GM12878 (cell line): ENCODE data around the gene PTTG1. TPM values are rescaled to one million over a fixed set of nuclear protein-coding genes. Genes with fewer than 3 reads are reported as not detected.
A peak's percentile ranks its signal among the peaks of the same experiment; 100 is the strongest.

Source experiments
- ATAC-seq: fragments of 200-7000 bp; cut with Tn5 transposase; 3 replicates; pipeline ENCODE4 v1.9.1; 2020; ENCODE audit warnings: mild to moderate bottlenecking, moderate library complexity
- BruUV-seq: library from RNA; stranded (reverse); fragments of 400-500 nt; replicated peaks from 2 replicates; lab custom pipeline; 2021; lab: Mats Ljungman, UMichigan
- CTCF ChIA-PET: fragments of 300-600 bp; sonication (Branson Sonifier 250); formaldehyde crosslinking; extraction: SDS; loops from one replicate; lab custom pipeline; 2021; ENCODE audit warnings: inconsistent platforms; lab: Yijun Ruan, JAX
- POLR2A ChIA-PET: fragments of 350-600 bp; formaldehyde crosslinking; extraction: SDS; loops from one replicate; lab custom pipeline; 2021; ENCODE audit warnings: inconsistent platforms; lab: Charles Lee
- RAD21 ChIA-PET: fragments of 300-600 bp; sonication (Branson Sonifier 250); formaldehyde crosslinking; loops from one replicate; lab custom pipeline; 2023; ENCODE audit warnings: antibody characterized with exemption; ENCODE audit not compliant: unreplicated experiment; lab: Charles Lee
- SMC1A ChIA-PET: fragments of 300-600 bp; sonication (Branson Sonifier 250); formaldehyde crosslinking; loops from one replicate; lab custom pipeline; 2023; ENCODE audit not compliant: unreplicated experiment, uncharacterized antibody; lab: Charles Lee
- DNase-seq: peaks from one replicate; pipeline ENCODE4 v3.0.0-alpha.2; 2011; ENCODE audit warnings: low read depth, low spot score
- FAIRE-seq: peaks from 3 replicates; lab custom pipeline; 2011; peaks lifted over from hg19 to GRCh38; lab: Jason Lieb, UNC
- H2AFZ ChIP-seq: 2 replicates; pipeline ENCODE4 v1.6.0; 2011; ENCODE audit warnings: low read depth, low read length, control low read depth; ENCODE audit not compliant: control insufficient read depth
- H3K27ac ChIP-seq: 2 replicates; pipeline ENCODE4 v1.5.1; 2011; ENCODE audit warnings: control low read depth; ENCODE audit not compliant: control insufficient read depth, insufficient read depth
- H3K27me3 ChIP-seq, 2 experiments: replicated peaks in 1 of 2; 2 replicates each; pipeline versions ENCODE4 v1.6.0 to v1.6.1; 2011; ENCODE audit warnings: low read length in 1 of 2; ENCODE audit not compliant: control insufficient read depth in 2 of 2, insufficient read depth in 2 of 2
- H3K36me3 ChIP-seq, 2 experiments: 2 replicates each; pipeline ENCODE4 v1.5.1; 2011; ENCODE audit warnings: low read length in 1 of 2; ENCODE audit not compliant: control insufficient read depth in 2 of 2, insufficient read depth in 2 of 2
- H3K4me1 ChIP-seq: 2 replicates; pipeline ENCODE4 v1.6.1; 2011; ENCODE audit warnings: mild to moderate bottlenecking, low read length, moderate library complexity, mixed read lengths; ENCODE audit not compliant: control insufficient read depth, insufficient read depth
- H3K4me2 ChIP-seq: 2 replicates; pipeline ENCODE4 v1.6.0; 2011; ENCODE audit warnings: control low read depth; ENCODE audit not compliant: control insufficient read depth, insufficient read depth
- H3K4me3 ChIP-seq: fragments of 200-600 bp; sonication (generic); 2 replicates; pipeline ENCODE4 v1.5.1; 2016
- H3K79me2 ChIP-seq: 2 replicates; pipeline ENCODE4 v1.6.0; 2011; ENCODE audit warnings: low read length; ENCODE audit not compliant: control insufficient read depth, insufficient read depth
- H3K9ac ChIP-seq: 2 replicates; pipeline ENCODE4 v1.8.0; 2011; ENCODE audit warnings: low read length, control low read depth, mixed read lengths; ENCODE audit not compliant: control insufficient read depth, insufficient read depth
- H3K9me3 ChIP-seq: replicated peaks from 3 replicates; pipeline ENCODE4 v1.5.1; 2011; ENCODE audit warnings: mild to moderate bottlenecking, low read length; ENCODE audit not compliant: control insufficient read depth, insufficient read depth
- H4K20me1 ChIP-seq: 2 replicates; pipeline ENCODE4 v1.6.0; 2011; ENCODE audit not compliant: control insufficient read depth, insufficient read depth
- BACH1 ChIP-seq: fragments of 450-650 bp; IDR thresholded peaks from 2 replicates; pipeline ENCODE4 v1.6.1; 2017; ENCODE audit warnings: mild to moderate bottlenecking, borderline replicate concordance
- BHLHE40 ChIP-seq, 2 experiments: fragments of 450-650 bp in 1 of 2; IDR thresholded peaks; 2 replicates each; pipeline ENCODE4 v1.6.1; 2011 to 2017; ENCODE audit warnings: low read depth in 2 of 2, borderline replicate concordance in 1 of 2, improper control_type of control experiment in 1 of 2, low read length in 1 of 2, mild to moderate bottlenecking in 1 of 2
- EGR1 ChIP-seq, 2 experiments: IDR thresholded peaks; 1 replicate in 1 of 2; 2 replicates in 1 of 2; pipeline ENCODE4 v1.6.1; 2011 to 2012; ENCODE audit warnings: low read depth in 2 of 2, low read length in 2 of 2, borderline replicate concordance in 1 of 2, mild to moderate bottlenecking in 1 of 2, moderate library complexity in 1 of 2
- FOS ChIP-seq: IDR thresholded peaks from 3 replicates; pipeline ENCODE4 v1.6.1; 2011; ENCODE audit warnings: borderline replicate concordance; ENCODE audit not compliant: insufficient read length; ENCODE audit errors: extremely low read depth
- HDAC2 ChIP-seq: fragments of 200-600 bp; sonication (generic); IDR thresholded peaks from 2 replicates; pipeline ENCODE4 v1.6.1; 2017
- JUNB ChIP-seq: IDR thresholded peaks from 2 replicates; pipeline ENCODE4 v1.6.1; 2016; ENCODE audit warnings: antibody characterized with exemption, mild to moderate bottlenecking
- NFIC ChIP-seq: IDR thresholded peaks from 2 replicates; pipeline ENCODE4 v1.6.1; 2012; ENCODE audit warnings: low read depth, mild to moderate bottlenecking, inconsistent platforms, low read length, moderate library complexity
- ZNF217 ChIP-seq: fragments of 450-650 bp; IDR thresholded peaks from 2 replicates; pipeline ENCODE4 v1.6.1; 2017; ENCODE audit warnings: antibody characterized with exemption, mild to moderate bottlenecking
- ZNF24 ChIP-seq: fragments of 450-650 bp; IDR thresholded peaks from 2 replicates; pipeline ENCODE4 v1.6.1; 2017; ENCODE audit warnings: antibody characterized with exemption, mild to moderate bottlenecking
- WGBS: methylation state at CpG from one replicate; pipeline ENCODE4 v1.1.6; 2016; ENCODE audit warnings: low lambda C conversion rate; ENCODE audit not compliant: insufficient replicate concordance, insufficient coverage; ENCODE audit errors: missing lambda C conversion rate; 5-methylcytosine and 5-hydroxymethylcytosine counted together
- in situ Hi-C: fragments of 300-500 bp; cut with MboI; formaldehyde crosslinking; loops from 9 replicates; pipeline ENCODE4 v1.14.3; 2018; ENCODE audit warnings: mixed read lengths
- intact Hi-C: fragments of 100-400 bp; cut with micrococcal nuclease; formaldehyde crosslinking; loops from one replicate; pipeline ENCODE4 v1.14.2; 2022; ENCODE audit not compliant: unreplicated experiment
- polyA plus RNA-seq, 11 experiments: library from polyadenylated mRNA; depleted of rRNA in 4 of 11; unstranded in 6 of 11; stranded (reverse) in 5 of 11; fragments of >200 nt; fragmentation: Nextera tagmentation in 4 of 11; fragmentation: Illumina TruSeq in 1 of 11; extraction: Ambion mirVana in 4 of 11; extraction: Trizol in 1 of 11; gene quantifications; 1 replicate in 1 of 11; 2 replicates in 10 of 11; pipeline versions ENCODE4 v1.2.1 to v1.2.3, GENCODE V29; 2011 to 2016; ENCODE audit warnings: inconsistent platforms in 2 of 11, missing spikeins in 2 of 11, low read depth in 1 of 11
- total RNA-seq, 4 experiments: library from RNA; depleted of rRNA in 3 of 4; stranded (reverse); fragments of >200 nt in 3 of 4; fragmentation: Illumina TruSeq in 1 of 4; extraction: Trizol in 1 of 4; gene quantifications; 2 replicates each; pipeline versions ENCODE4 v1.2.1 to v1.2.3, GENCODE V29; 2013 to 2021
- TF ChIP-seq, protein P1 (sequence below): IDR thresholded peaks from 2 replicates; pipeline ENCODE4 v1.6.1; 2011; ENCODE audit warnings: borderline replicate concordance, low read depth, mild to moderate bottlenecking, moderate library complexity, mixed read lengths, low read length; ENCODE audit not compliant: insufficient read depth; ENCODE audit errors: extremely low read length
- TF ChIP-seq, protein P2 (sequence below): IDR thresholded peaks from 2 replicates; pipeline ENCODE4 v1.6.1; 2011; ENCODE audit warnings: mild to moderate bottlenecking, low read depth, low read length, moderate library complexity; ENCODE audit not compliant: insufficient replicate concordance
- TF ChIP-seq, protein P3 (sequence below): IDR thresholded peaks from 2 replicates; pipeline ENCODE4 v1.6.1; 2011; ENCODE audit warnings: low read depth, mild to moderate bottlenecking, low read length, moderate library complexity, borderline replicate concordance; ENCODE audit errors: extremely low read depth
- TF ChIP-seq, protein P4 (sequence below): fragments of 450-650 bp; IDR thresholded peaks from 2 replicates; pipeline ENCODE4 v1.6.1; 2017; ENCODE audit warnings: mild to moderate bottlenecking, moderate library complexity

PTTG1 gene
- total and polyA plus RNA-seq, 10 of the 15 experiments (the other 5 are each of a cell fraction or from before 2014, with no cell fraction given): 154 to 1,033 (median 377) TPM

DNA sequence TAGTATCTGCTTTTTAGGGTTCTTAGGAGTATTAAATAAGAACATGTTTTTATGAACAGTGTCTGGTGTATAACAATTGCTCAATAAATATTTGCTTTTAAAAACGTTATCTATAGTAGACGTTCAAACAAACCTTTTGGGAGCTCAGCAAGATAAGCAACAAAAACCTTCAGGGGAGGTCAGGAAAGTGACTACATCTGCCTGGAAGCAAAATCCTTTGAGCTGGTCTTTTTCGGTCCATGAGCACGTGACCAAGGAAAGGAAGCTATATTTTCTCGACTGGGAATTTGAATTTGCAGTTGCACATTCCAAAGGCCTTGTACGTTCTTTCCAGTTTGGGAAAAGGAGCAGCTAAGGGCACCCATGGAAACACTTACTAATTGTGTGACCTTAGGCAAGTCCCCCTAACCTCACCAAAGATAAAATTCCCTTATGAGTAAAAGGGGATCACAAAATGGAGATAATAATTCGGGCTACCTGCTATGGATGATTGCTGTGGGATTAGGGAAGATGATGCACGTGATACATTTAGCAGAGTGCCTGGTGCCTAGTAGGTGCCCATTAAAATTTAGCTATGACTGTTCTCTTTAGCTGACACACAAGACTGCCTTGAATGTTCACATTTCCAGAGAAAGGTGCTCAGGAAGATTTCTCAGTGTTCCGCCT lies 45.4 kb downstream of the PTTG1 start:
- no peaks in the 10 kb centered on the region for H4K20me1 ChIP-seq
- CTCF ChIA-PET: interaction anchor here (0.7 to 9.8 kb wide), 16 partner anchors 8 to 47 kb away, joined by 3 to 230 read pairs (median 4); partner anchors contain the start of gene SLU7
- no peaks in the 10 kb centered on the region for H3K27me3 ChIP-seq
- peak overlapping the region; percentile 96 for H3K27ac ChIP-seq
- ATAC-seq: peak; percentile 3
- no peak for DNase-seq
- under 1% methylated on average over 9 of the region's 9 CpGs for WGBS
- H3K79me2 ChIP-seq: peaks cover 74% of the 10 kb centered on the region
- H3K4me1 ChIP-seq: peaks cover 37% of the 10 kb centered on the region
- no peak for FAIRE-seq
- no peaks in the 10 kb centered on the region for H3K9me3 ChIP-seq
- peak overlapping the region; percentile 94 for H3K4me2 ChIP-seq
- TSS peak; percentile 98 for BruUV-seq
- POLR2A ChIA-PET: interaction anchor here (0.7 to 6.2 kb wide), 16 partner anchors 8 to 47 kb away, joined by 4 to 156 read pairs (median 13); partner anchors contain the start of genes PTTG1 and SLU7
- SMC1A ChIA-PET: interaction anchor here (0.7 to 15.7 kb wide), 19 partner anchors 8 to 1008 kb away, joined by 3 to 511 read pairs (median 8); partner anchors contain the start of genes PTTG1 and SLU7
- in situ Hi-C loops (no loop called here), intact Hi-C loops (loop anchor here (1.0 to 10.0 kb wide), 4 partner anchors 8 to 1262 kb away; partner anchors contain the start of gene RNF145)
- H3K4me3 ChIP-seq: peak overlapping the region; percentile 45
- H3K9ac ChIP-seq: peak overlapping the region; percentile 91
- H2AFZ ChIP-seq: no peak overlapping the region; the same call in 1 of the 2 replicates
- RAD21 ChIA-PET: interaction anchor here (0.7 to 9.8 kb wide), 20 partner anchors 8 to 493 kb away, joined by 3 to 329 read pairs (median 7); partner anchors contain the start of genes PTTG1 and SLU7
- no peaks in the 10 kb centered on the region; a peak in 1 of 4 replicates for H3K36me3 ChIP-seq
- TF ChIP-seq BHLHE40 (IDR thresholded peaks at IDR 0.05; ENCODE audit: borderline replicate concordance in 1 of 2, low read depth in 2 of 2, low read length in 1 of 2) (peak; percentile 65 to 77), NFIC (no peak), HDAC2 (0 out of 2 replicates have a peak, but pooled peaks have one; percentile 11), JUNB (0 out of 2 replicates have a peak, but pooled peaks have one; percentile 2), BACH1 (0 out of 2 replicates have a peak, but pooled peaks have one; percentile 1), FOS (no peak), EGR1 (IDR thresholded peaks at IDR 0.05; ENCODE audit: borderline replicate concordance in 1 of 2, low read depth in 2 of 2, low read length in 2 of 2) (no peak), ZNF24 (no peak), ZNF217 (no peak)
- TF ChIP-seq, protein P1, sequence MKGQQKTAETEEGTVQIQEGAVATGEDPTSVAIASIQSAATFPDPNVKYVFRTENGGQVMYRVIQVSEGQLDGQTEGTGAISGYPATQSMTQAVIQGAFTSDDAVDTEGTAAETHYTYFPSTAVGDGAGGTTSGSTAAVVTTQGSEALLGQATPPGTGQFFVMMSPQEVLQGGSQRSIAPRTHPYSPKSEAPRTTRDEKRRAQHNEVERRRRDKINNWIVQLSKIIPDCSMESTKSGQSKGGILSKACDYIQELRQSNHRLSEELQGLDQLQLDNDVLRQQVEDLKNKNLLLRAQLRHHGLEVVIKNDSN: peak; percentile 31
- TF ChIP-seq, protein P2, sequence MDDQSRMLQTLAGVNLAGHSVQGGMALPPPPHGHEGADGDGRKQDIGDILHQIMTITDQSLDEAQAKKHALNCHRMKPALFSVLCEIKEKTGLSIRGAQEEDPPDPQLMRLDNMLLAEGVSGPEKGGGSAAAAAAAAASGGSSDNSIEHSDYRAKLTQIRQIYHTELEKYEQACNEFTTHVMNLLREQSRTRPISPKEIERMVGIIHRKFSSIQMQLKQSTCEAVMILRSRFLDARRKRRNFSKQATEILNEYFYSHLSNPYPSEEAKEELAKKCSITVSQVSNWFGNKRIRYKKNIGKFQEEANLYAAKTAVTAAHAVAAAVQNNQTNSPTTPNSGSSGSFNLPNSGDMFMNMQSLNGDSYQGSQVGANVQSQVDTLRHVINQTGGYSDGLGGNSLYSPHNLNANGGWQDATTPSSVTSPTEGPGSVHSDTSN: no peak
- TF ChIP-seq, protein P3, sequence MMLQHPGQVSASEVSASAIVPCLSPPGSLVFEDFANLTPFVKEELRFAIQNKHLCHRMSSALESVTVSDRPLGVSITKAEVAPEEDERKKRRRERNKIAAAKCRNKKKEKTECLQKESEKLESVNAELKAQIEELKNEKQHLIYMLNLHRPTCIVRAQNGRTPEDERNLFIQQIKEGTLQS: peak; percentile 18; the same call in 1 of the 2 replicates
- TF ChIP-seq, protein P4, sequence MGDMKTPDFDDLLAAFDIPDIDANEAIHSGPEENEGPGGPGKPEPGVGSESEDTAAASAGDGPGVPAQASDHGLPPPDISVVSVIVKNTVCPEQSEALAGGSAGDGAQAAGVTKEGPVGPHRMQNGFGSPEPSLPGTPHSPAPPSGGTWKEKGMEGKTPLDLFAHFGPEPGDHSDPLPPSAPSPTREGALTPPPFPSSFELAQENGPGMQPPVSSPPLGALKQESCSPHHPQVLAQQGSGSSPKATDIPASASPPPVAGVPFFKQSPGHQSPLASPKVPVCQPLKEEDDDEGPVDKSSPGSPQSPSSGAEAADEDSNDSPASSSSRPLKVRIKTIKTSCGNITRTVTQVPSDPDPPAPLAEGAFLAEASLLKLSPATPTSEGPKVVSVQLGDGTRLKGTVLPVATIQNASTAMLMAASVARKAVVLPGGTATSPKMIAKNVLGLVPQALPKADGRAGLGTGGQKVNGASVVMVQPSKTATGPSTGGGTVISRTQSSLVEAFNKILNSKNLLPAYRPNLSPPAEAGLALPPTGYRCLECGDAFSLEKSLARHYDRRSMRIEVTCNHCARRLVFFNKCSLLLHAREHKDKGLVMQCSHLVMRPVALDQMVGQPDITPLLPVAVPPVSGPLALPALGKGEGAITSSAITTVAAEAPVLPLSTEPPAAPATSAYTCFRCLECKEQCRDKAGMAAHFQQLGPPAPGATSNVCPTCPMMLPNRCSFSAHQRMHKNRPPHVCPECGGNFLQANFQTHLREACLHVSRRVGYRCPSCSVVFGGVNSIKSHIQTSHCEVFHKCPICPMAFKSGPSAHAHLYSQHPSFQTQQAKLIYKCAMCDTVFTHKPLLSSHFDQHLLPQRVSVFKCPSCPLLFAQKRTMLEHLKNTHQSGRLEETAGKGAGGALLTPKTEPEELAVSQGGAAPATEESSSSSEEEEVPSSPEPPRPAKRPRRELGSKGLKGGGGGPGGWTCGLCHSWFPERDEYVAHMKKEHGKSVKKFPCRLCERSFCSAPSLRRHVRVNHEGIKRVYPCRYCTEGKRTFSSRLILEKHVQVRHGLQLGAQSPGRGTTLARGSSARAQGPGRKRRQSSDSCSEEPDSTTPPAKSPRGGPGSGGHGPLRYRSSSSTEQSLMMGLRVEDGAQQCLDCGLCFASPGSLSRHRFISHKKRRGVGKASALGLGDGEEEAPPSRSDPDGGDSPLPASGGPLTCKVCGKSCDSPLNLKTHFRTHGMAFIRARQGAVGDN: no peak
